ENCODE measurements around the gene REX1BD.
"Not testable (repeated sequence)": the region's sequence is repeated elsewhere in the genome, so short reads cannot be mapped to it uniquely, and the experiment has no call there.

The REX1BD gene

GRCh38 chr19:18586306-18586705 is 2.3 kb upstream of the REX1BD start:
- peaks cover 5% of the 10 kb centered on the region; the same call in 1 of the 2 replicates for H3K4me1 ChIP-seq (ENCODE audit: insufficient read depth, low read length)
- no peaks in the 10 kb centered on the region for H3K27me3 ChIP-seq (ENCODE audit: insufficient read depth, low read length)
- no peak overlapping the region for H3K27ac ChIP-seq (ENCODE audit: low read depth, low read length)
- no peak overlapping the region for H3K9ac ChIP-seq (ENCODE audit: low read depth, low read length)
- H3K9me3 ChIP-seq (ENCODE audit: insufficient read depth, low read depth, low read length), result no peaks in the 10 kb centered on the region
- no peak overlapping the region for H3K4me3 ChIP-seq (ENCODE audit: low read length)
- WGBS, result 82% methylated on average over 2 of the region's 2 CpGs
- 0 out of 2 replicates have a peak, but pooled peaks cover 4% of the 10 kb centered on the region for H3K36me3 ChIP-seq (ENCODE audit: insufficient read depth, low read length)

GRCh38 chr19:18587561-18587960 is 1.0 kb upstream of the REX1BD start:
- Histone ChIP-seq H3K27me3 (ENCODE audit: insufficient read depth, low read length) (no peaks in the 10 kb centered on the region), H3K27ac (ENCODE audit: low read depth, low read length) (no peak overlapping the region), H3K36me3 (ENCODE audit: insufficient read depth, low read length) (peaks cover 4% of the 10 kb centered on the region; the same call in 1 of the 2 replicates), H3K9me3 (ENCODE audit: insufficient read depth, low read depth, low read length) (no peaks in the 10 kb centered on the region), H3K4me3 (ENCODE audit: low read length) (no peak overlapping the region), H3K9ac (ENCODE audit: low read depth, low read length) (no peak overlapping the region), H3K4me1 (ENCODE audit: insufficient read depth, low read length) (peaks cover 5% of the 10 kb centered on the region; the same call in 1 of the 2 replicates)
- 94% methylated on average over 10 of the region's 12 CpGs for WGBS

GRCh38 chr19:18587962-18588610 is 512 bp upstream of the REX1BD start:
- Histone ChIP-seq H3K27me3 (ENCODE audit: insufficient read depth, low read length) (no peaks in the 10 kb centered on the region), H3K9ac (ENCODE audit: low read depth, low read length) (peak overlapping the region; percentile 92), H3K36me3 (ENCODE audit: insufficient read depth, low read length) (peaks cover 4% of the 10 kb centered on the region; the same call in 1 of the 2 replicates), H3K4me1 (ENCODE audit: insufficient read depth, low read length) (peaks cover 5% of the 10 kb centered on the region), H3K9me3 (ENCODE audit: insufficient read depth, low read depth, low read length) (no peaks in the 10 kb centered on the region), H3K4me3 (ENCODE audit: low read length) (peak overlapping the region; percentile 83), H3K27ac (ENCODE audit: low read depth, low read length) (peak overlapping the region; percentile 95)
- WGBS, result 59% methylated on average over 16 of the region's 16 CpGs

GRCh38 chr19:18589380-18590272 is 1.0 kb downstream of the REX1BD start:
- no peaks in the 10 kb centered on the region for H3K9me3 ChIP-seq (ENCODE audit: insufficient read depth, low read depth, low read length)
- under 1% methylated on average over 50 of the region's 52 CpGs for WGBS
- H3K4me3 ChIP-seq (ENCODE audit: low read length), result peak overlapping the region; percentile 83
- H3K36me3 ChIP-seq (ENCODE audit: insufficient read depth, low read length), result peaks cover 4% of the 10 kb centered on the region; the same call in 1 of the 2 replicates
- H3K9ac ChIP-seq (ENCODE audit: low read depth, low read length), result peak overlapping the region; percentile 92
- peaks cover 9% of the 10 kb centered on the region for H3K4me1 ChIP-seq (ENCODE audit: insufficient read depth, low read length)
- H3K27ac ChIP-seq (ENCODE audit: low read depth, low read length), result peak overlapping the region; percentile 95
- no peaks in the 10 kb centered on the region; the same call in 1 of the 2 replicates for H3K27me3 ChIP-seq (ENCODE audit: insufficient read depth, low read length)

- H3K4me1 ChIP-seq (ENCODE audit: insufficient read depth, low read length), result peaks cover 12% of the 10 kb centered on the region
- H3K4me3 ChIP-seq (ENCODE audit: low read length), result peak overlapping the region; percentile 83
- H3K27me3 ChIP-seq (ENCODE audit: insufficient read depth, low read length), result no peaks in the 10 kb centered on the region; the same call in 1 of the 2 replicates
- 30% methylated on average over 40 of the region's 40 CpGs for WGBS
- H3K36me3 ChIP-seq (ENCODE audit: insufficient read depth, low read length), result peaks cover 4% of the 10 kb centered on the region; the same call in 1 of the 2 replicates
- H3K9me3 ChIP-seq (ENCODE audit: insufficient read depth, low read depth, low read length), result no peaks in the 10 kb centered on the region
- peak overlapping the region; percentile 72 for H3K27ac ChIP-seq (ENCODE audit: low read depth, low read length)
- H3K9ac ChIP-seq (ENCODE audit: low read depth, low read length), result peak overlapping the region; percentile 92
Observed at GRCh38 chr19:18590273-18591272, 2.0 kb downstream of the REX1BD start.

- no peak overlapping the region for H3K4me3 ChIP-seq (ENCODE audit: low read length)
- H3K36me3 ChIP-seq (ENCODE audit: insufficient read depth, low read length), result peaks cover 4% of the 10 kb centered on the region; the same call in 1 of the 2 replicates
- H3K4me1 ChIP-seq (ENCODE audit: insufficient read depth, low read length), result peaks cover 13% of the 10 kb centered on the region
- H3K9ac ChIP-seq (ENCODE audit: low read depth, low read length), result no peak overlapping the region
- H3K27me3 ChIP-seq (ENCODE audit: insufficient read depth, low read length), result no peaks in the 10 kb centered on the region; the same call in 1 of the 2 replicates
- WGBS, result 95% methylated on average over 22 of the region's 22 CpGs
- H3K27ac ChIP-seq (ENCODE audit: low read depth, low read length), result no peak overlapping the region
- no peaks in the 10 kb centered on the region for H3K9me3 ChIP-seq (ENCODE audit: insufficient read depth, low read depth, low read length)
Observed at GRCh38 chr19:18591735-18592385, 3.3 kb downstream of the REX1BD start.

- not testable (repeated sequence) for H3K27me3 ChIP-seq (ENCODE audit: insufficient read depth, low read length); H3K9ac ChIP-seq (ENCODE audit: low read depth, low read length); H3K4me3 ChIP-seq (ENCODE audit: low read length); H3K36me3 ChIP-seq (ENCODE audit: insufficient read depth, low read length); H3K9me3 ChIP-seq (ENCODE audit: insufficient read depth, low read depth, low read length); H3K27ac ChIP-seq (ENCODE audit: low read depth, low read length)
- peaks cover 18% of the 10 kb centered on the region for H3K4me1 ChIP-seq (ENCODE audit: insufficient read depth, low read length)
- 93% methylated on average over 5 of the region's 5 CpGs for WGBS
Observed at GRCh38 chr19:18592732-18593131, 4.1 kb downstream of the REX1BD start.

GRCh38 chr19:18593367-18594095 is 4.9 kb downstream of the REX1BD start:
- Histone ChIP-seq H3K4me3 (ENCODE audit: low read length) (peak overlapping the region; percentile 42), H3K36me3 (ENCODE audit: insufficient read depth, low read length) (peaks cover 4% of the 10 kb centered on the region; the same call in 1 of the 2 replicates), H3K9ac (ENCODE audit: low read depth, low read length) (peak overlapping the region; percentile 24), H3K4me1 (ENCODE audit: insufficient read depth, low read length) (peaks cover 14% of the 10 kb centered on the region), H3K9me3 (ENCODE audit: insufficient read depth, low read depth, low read length) (no peaks in the 10 kb centered on the region), H3K27me3 (ENCODE audit: insufficient read depth, low read length) (peaks cover 1% of the 10 kb centered on the region), H3K27ac (ENCODE audit: low read depth, low read length) (peak overlapping the region; percentile 89; the same call in 1 of the 2 replicates)
- 20% methylated on average over 23 of the region's 25 CpGs for WGBS

- H3K4me1 ChIP-seq (ENCODE audit: insufficient read depth, low read length), result peaks cover 14% of the 10 kb centered on the region
- H3K36me3 ChIP-seq (ENCODE audit: insufficient read depth, low read length), result peaks cover 4% of the 10 kb centered on the region; the same call in 1 of the 2 replicates
- H3K27me3 ChIP-seq (ENCODE audit: insufficient read depth, low read length), result peaks cover 6% of the 10 kb centered on the region
- H3K9me3 ChIP-seq (ENCODE audit: insufficient read depth, low read depth, low read length), result no peaks in the 10 kb centered on the region
- H3K4me3 ChIP-seq (ENCODE audit: low read length), result peak overlapping the region; percentile 42
- peak overlapping the region; percentile 59 for H3K9ac ChIP-seq (ENCODE audit: low read depth, low read length)
- under 1% methylated on average over 47 of the region's 54 CpGs for WGBS
- peak overlapping the region; percentile 89; the same call in 1 of the 2 replicates for H3K27ac ChIP-seq (ENCODE audit: low read depth, low read length)
Observed at GRCh38 chr19:18594096-18594823, 5.7 kb downstream of the REX1BD start.
